HEK293 (cell line): ENCODE measurements around the gene GNAS-AS1.

Experiments
- CTCF ChIP-seq: fragments of 450-650 bp; formaldehyde crosslinking; IDR thresholded peaks from 2 replicates; pipeline ENCODE4 v1.5.1; 2016; ENCODE audit warnings: missing biosample characterization, missing genetic modification characterization
- KLF9 ChIP-seq: fragments of 450-650 bp; formaldehyde crosslinking; IDR thresholded peaks from 2 replicates; pipeline ENCODE4 v1.5.1; 2016; ENCODE audit warnings: missing biosample characterization, missing genetic modification characterization, low read depth
- PATZ1 ChIP-seq: fragments of 450-650 bp; formaldehyde crosslinking; IDR thresholded peaks from 2 replicates; pipeline ENCODE4 v1.5.1; 2016; ENCODE audit warnings: missing biosample characterization, missing genetic modification characterization
- REST ChIP-seq: fragments of 450-650 bp; formaldehyde crosslinking; IDR thresholded peaks from 2 replicates; pipeline ENCODE4 v1.5.1; 2016; ENCODE audit warnings: missing biosample characterization, missing genetic modification characterization
- YY2 ChIP-seq: fragments of 450-650 bp; formaldehyde crosslinking; IDR thresholded peaks from 2 replicates; pipeline ENCODE4 v1.5.1; 2016; ENCODE audit warnings: missing biosample characterization, missing genetic modification characterization
- ZBTB1 ChIP-seq: fragments of 450-650 bp; formaldehyde crosslinking; IDR thresholded peaks from 2 replicates; pipeline ENCODE4 v1.5.1; 2016; ENCODE audit warnings: missing biosample characterization, missing genetic modification characterization
- ZNF114 ChIP-seq: fragments of 450-650 bp; formaldehyde crosslinking; IDR thresholded peaks from 2 replicates; pipeline ENCODE4 v1.5.0; 2017; ENCODE audit warnings: missing biosample characterization, missing genetic modification characterization
- ZNF174 ChIP-seq: fragments of 450-650 bp; formaldehyde crosslinking; IDR thresholded peaks from 2 replicates; pipeline ENCODE4 v1.5.0; 2017; ENCODE audit warnings: missing biosample characterization, mild to moderate bottlenecking, missing genetic modification characterization
- ZNF292 ChIP-seq: fragments of 450-650 bp; formaldehyde crosslinking; IDR thresholded peaks from 2 replicates; pipeline ENCODE4 v1.5.1; 2016; ENCODE audit warnings: low read depth, missing biosample characterization, missing genetic modification characterization, borderline replicate concordance
- ZNF777 ChIP-seq: fragments of 450-650 bp; formaldehyde crosslinking; IDR thresholded peaks from 2 replicates; pipeline ENCODE4 v1.5.1; 2017; ENCODE audit warnings: missing biosample characterization, missing genetic modification characterization, borderline replicate concordance
- ZSCAN18 ChIP-seq: fragments of 450-650 bp; formaldehyde crosslinking; IDR thresholded peaks from 2 replicates; pipeline ENCODE4 v1.5.1; 2016; ENCODE audit warnings: missing biosample characterization, missing genetic modification characterization

GRCh38 chr20:58869662-58870227 lies 19.0 kb upstream of the GNAS-AS1 start:
- TF ChIP-seq CTCF (tag by site-specific recombination) (no peak), ZNF777 (tag by site-specific recombination) (no peak), YY2 (tag by site-specific recombination) (no peak), ZNF292 (tag by site-specific recombination) (no peak), ZBTB1 (tag by site-specific recombination) (no peak), ZNF174 (tag by site-specific recombination) (no peak), ZSCAN18 (tag by site-specific recombination) (no peak), KLF9 (tag by site-specific recombination) (no peak), REST (no peak), PATZ1 (tag by site-specific recombination) (no peak), ZNF114 (tag by site-specific recombination) (no peak)
